ENCODE data around the gene ACP7. TPM values are rescaled to one million over a fixed set of nuclear protein-coding genes. Genes with fewer than 3 reads are reported as not detected.

ACP7 gene, protein sequence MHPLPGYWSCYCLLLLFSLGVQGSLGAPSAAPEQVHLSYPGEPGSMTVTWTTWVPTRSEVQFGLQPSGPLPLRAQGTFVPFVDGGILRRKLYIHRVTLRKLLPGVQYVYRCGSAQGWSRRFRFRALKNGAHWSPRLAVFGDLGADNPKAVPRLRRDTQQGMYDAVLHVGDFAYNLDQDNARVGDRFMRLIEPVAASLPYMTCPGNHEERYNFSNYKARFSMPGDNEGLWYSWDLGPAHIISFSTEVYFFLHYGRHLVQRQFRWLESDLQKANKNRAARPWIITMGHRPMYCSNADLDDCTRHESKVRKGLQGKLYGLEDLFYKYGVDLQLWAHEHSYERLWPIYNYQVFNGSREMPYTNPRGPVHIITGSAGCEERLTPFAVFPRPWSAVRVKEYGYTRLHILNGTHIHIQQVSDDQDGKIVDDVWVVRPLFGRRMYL
- total RNA-seq (2014; rRNA removed; shearing (Covaris generic)) (not detected in 2 replicates), polyA plus RNA-seq (2016; fragmentation: Nextera tagmentation; extraction: Ambion mirVana) (0.30 and 0.47 TPM in 2 replicates)

DNA sequence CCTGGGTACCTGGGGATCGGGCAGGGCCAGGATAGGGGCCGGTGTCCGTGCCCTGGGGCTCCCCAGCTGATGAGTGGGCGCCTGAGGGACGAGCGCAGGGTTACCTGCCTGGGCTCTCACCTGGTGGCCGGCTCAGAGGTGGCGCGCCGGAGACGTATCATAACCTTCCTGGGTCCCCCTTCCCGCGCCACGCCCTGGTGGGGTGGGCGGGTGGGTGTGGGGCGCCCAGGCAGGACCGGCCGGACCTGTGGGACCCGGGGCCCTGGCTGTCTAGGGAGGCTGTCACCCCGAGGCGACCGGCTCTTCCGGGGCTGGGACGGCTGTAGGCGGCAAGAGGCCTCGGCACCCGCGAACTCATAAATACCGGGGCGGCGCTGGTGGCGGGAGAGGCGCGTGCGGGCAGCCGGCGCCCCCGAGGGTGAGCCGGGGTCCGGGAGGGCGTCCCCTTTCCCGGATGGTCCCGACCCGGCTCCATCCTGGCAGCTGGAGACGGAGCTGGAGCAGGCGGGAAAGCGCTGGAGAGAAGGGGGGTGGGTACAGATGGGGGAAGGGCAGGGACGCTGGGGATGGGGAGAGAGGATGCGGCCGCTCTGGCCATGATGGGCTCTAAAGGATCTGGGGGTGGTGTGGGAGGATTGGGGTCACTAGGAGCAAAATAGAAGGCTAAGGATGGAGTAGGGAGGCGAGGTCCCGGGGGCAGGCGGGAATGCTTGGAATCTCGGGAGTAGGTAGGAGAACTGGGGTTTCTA is at the start of gene ACP7:
Gene ACP7, plus strand, starts transcription at position 386 of the 749 bp plus-strand sequence. CDS start 902 bp downstream, outside the sequence.
- H3K4me1 ChIP-seq (ENCODE audit: insufficient read depth): peaks cover 10% of the 10 kb centered on the region; the same call in 1 of the 2 replicates
- peak; percentile 43 for DNase-seq
- H3K27me3 ChIP-seq (replicated peaks; ENCODE audit: insufficient read depth): peaks cover 5% of the 10 kb centered on the region
- TF ChIP-seq EZH2phosphoT487 (IDR thresholded peaks at IDR 0.05; ENCODE audit: insufficient read depth, low read depth): no peak
- TF ChIP-seq EZH2 (IDR thresholded peaks at IDR 0.05; ENCODE audit: insufficient read depth, poor library complexity, severe bottlenecking): no peak
- in situ Hi-C loops (cut with MboI): no loop called here
- no peak within 1 kb of the TSS for H3K27ac ChIP-seq
- H3F3A ChIP-seq (ENCODE audit: insufficient read depth): peaks cover 6% of the 10 kb centered on the region
- H3K9me2 ChIP-seq (ENCODE audit: insufficient read depth): no peaks in the 10 kb centered on the region
- H3K4me2 ChIP-seq (ENCODE audit: unreplicated experiment): peak within 1 kb of the TSS; percentile 70
- no peaks in the 10 kb centered on the region for H4K20me1 ChIP-seq (ENCODE audit: insufficient read depth)
- H3K36me3 ChIP-seq (ENCODE audit: low read depth): no peaks in the 10 kb centered on the region
- no peaks in the 10 kb centered on the region for H3K9me3 ChIP-seq (ENCODE audit: low read depth)
- H3K4me3 ChIP-seq: peak within 1 kb of the TSS; percentile 61
- 5 to 6% methylated on average over 43 to 44 of the region's 54 CpGs for WGBS, 2 experiments (ENCODE audit: low coverage in 1 of 2, low lambda C conversion rate in 2 of 2, missing lambda C conversion rate in 2 of 2)
- peak within 1 kb of the TSS; percentile 76 for H2AFZ ChIP-seq
- no peaks in the 10 kb centered on the region for H3K79me2 ChIP-seq (ENCODE audit: insufficient read depth)
- H3K9ac ChIP-seq: peak within 1 kb of the TSS; percentile 54; the same call in 1 of the 2 replicates

DNA sequence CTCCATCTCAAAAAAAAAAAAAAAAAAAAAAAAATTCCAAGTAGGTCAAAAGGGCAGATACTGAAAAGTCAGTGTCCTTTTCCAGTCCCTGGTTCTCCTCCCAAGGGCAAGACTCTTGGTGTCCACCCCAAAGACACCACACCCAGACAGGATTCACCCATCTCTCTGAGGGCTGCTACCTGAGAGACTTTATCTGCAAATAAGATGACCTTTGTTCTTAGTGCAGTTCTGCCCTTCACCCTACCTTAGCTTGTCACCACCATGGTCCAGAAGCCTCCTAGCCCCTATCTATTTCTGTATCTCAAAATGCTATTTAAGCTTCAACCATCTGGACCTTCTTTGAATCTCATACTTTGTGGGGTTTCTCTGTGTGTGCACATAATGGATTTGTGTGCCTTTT is 47.6 kb upstream of the ACP7 start:
- DNase-seq: no peak
- Histone ChIP-seq H3K27ac (no peak overlapping the region), H3K36me3 (ENCODE audit: low read depth) (no peaks in the 10 kb centered on the region), H3K4me2 (ENCODE audit: unreplicated experiment) (no peak overlapping the region), H3K4me1 (ENCODE audit: insufficient read depth) (no peaks in the 10 kb centered on the region), H4K20me1 (ENCODE audit: insufficient read depth) (no peaks in the 10 kb centered on the region), H2AFZ (no peak overlapping the region), H3F3A (ENCODE audit: insufficient read depth) (no peaks in the 10 kb centered on the region), H3K9me3 (ENCODE audit: low read depth) (no peaks in the 10 kb centered on the region), H3K79me2 (ENCODE audit: insufficient read depth) (no peaks in the 10 kb centered on the region), H3K27me3 (replicated peaks; ENCODE audit: insufficient read depth) (peaks cover 3% of the 10 kb centered on the region; the same call in 1 of the 2 replicates), H3K9ac (no peak overlapping the region), H3K9me2 (ENCODE audit: insufficient read depth) (no peaks in the 10 kb centered on the region), H3K4me3 (no peak overlapping the region)
- TF ChIP-seq EZH2phosphoT487 (IDR thresholded peaks at IDR 0.05; ENCODE audit: insufficient read depth, low read depth): no peak
- TF ChIP-seq EZH2 (IDR thresholded peaks at IDR 0.05; ENCODE audit: insufficient read depth, poor library complexity, severe bottlenecking): no peak
- in situ Hi-C loops (cut with MboI): no loop called here

DNA sequence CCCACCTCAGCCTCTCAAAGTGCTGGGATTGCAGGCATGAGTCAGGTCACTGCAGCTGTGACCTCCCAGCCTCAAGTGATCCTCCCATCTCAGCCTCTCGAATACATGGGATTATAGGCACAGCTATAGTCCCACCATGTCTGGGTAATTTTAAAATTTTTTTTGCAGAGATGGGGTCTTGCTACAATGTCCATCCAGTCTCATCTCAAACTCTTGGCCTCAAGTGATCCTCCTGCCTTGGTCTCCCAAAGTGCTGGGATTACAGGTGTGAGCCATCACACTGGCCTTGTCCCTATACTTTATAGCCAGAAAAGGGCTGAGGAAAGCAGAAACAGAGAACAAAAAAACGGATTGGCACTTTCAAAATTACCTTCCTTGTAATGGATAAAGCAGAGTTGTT is 47.0 kb upstream of the ACP7 start:
- in situ Hi-C loops (cut with MboI): no loop called here

DNA sequence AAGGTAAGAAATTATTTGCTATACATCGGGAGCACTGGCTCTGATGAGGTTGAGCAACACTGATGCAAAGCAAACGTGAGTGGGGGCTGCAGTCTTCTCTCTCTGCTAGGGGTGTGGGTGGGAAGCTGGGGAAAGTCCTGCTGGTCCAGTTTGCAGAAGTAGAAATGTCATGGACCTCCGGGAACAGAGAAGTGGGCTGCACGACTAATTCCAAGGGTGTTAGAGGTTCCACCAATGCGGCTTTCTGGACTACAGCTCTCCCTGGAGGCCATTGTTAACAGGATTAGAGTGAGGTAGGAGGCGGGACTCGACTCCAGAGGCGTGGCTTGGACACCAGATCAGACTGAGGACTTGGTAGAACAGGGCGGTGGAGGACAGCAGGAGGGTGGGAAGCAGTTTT is 46.1 kb upstream of the ACP7 start:
- peak overlapping the region; percentile 28 for H3K4me2 ChIP-seq (ENCODE audit: unreplicated experiment)
- no peaks in the 10 kb centered on the region for H4K20me1 ChIP-seq (ENCODE audit: insufficient read depth)
- H3K27ac ChIP-seq: no peak overlapping the region
- no peaks in the 10 kb centered on the region for H3K36me3 ChIP-seq (ENCODE audit: low read depth)
- DNase-seq: peak; percentile 75
- H3K9me3 ChIP-seq (ENCODE audit: low read depth): no peaks in the 10 kb centered on the region
- no peaks in the 10 kb centered on the region for H3F3A ChIP-seq (ENCODE audit: insufficient read depth)
- H3K9ac ChIP-seq: no peak overlapping the region
- peak overlapping the region; percentile 64; the same call in 1 of the 2 replicates for H2AFZ ChIP-seq
- H3K9me2 ChIP-seq (ENCODE audit: insufficient read depth): no peaks in the 10 kb centered on the region
- H3K27me3 ChIP-seq (replicated peaks; ENCODE audit: insufficient read depth): peaks cover 3% of the 10 kb centered on the region; the same call in 1 of the 2 replicates
- no peak overlapping the region for H3K4me3 ChIP-seq
- no peaks in the 10 kb centered on the region for H3K79me2 ChIP-seq (ENCODE audit: insufficient read depth)
- in situ Hi-C loops (cut with MboI): no loop called here
- WGBS, 2 experiments (ENCODE audit: low coverage in 1 of 2, low lambda C conversion rate in 2 of 2, missing lambda C conversion rate in 2 of 2): 13 to 14% methylated on average over 9 of the region's 9 CpGs
- no peaks in the 10 kb centered on the region for H3K4me1 ChIP-seq (ENCODE audit: insufficient read depth)
- TF ChIP-seq EZH2 (IDR thresholded peaks at IDR 0.05; ENCODE audit: insufficient read depth, poor library complexity, severe bottlenecking): no peak
- no peak for TF ChIP-seq EZH2phosphoT487 (IDR thresholded peaks at IDR 0.05; ENCODE audit: insufficient read depth, low read depth)

More for the DNA sequence above, 47.0 kb upstream of the ACP7 start:
- no peak overlapping the region for H3K9ac ChIP-seq
- H4K20me1 ChIP-seq (ENCODE audit: insufficient read depth): no peaks in the 10 kb centered on the region
- no peaks in the 10 kb centered on the region for H3K9me2 ChIP-seq (ENCODE audit: insufficient read depth)
- no peaks in the 10 kb centered on the region for H3K4me1 ChIP-seq (ENCODE audit: insufficient read depth)
- no peaks in the 10 kb centered on the region for H3F3A ChIP-seq (ENCODE audit: insufficient read depth)
- TF ChIP-seq EZH2phosphoT487 (IDR thresholded peaks at IDR 0.05; ENCODE audit: insufficient read depth, low read depth) (no peak), EZH2 (IDR thresholded peaks at IDR 0.05; ENCODE audit: insufficient read depth, poor library complexity, severe bottlenecking) (no peak)
- no peak overlapping the region for H3K4me2 ChIP-seq (ENCODE audit: unreplicated experiment)
- H3K4me3 ChIP-seq: no peak overlapping the region
- H3K9me3 ChIP-seq (ENCODE audit: low read depth): no peaks in the 10 kb centered on the region
- 8 to 28% methylated on average over 2 of the region's 2 CpGs for WGBS, 2 experiments (ENCODE audit: low coverage in 1 of 2, low lambda C conversion rate in 2 of 2, missing lambda C conversion rate in 2 of 2)
- peaks cover 3% of the 10 kb centered on the region; the same call in 1 of the 2 replicates for H3K27me3 ChIP-seq (replicated peaks; ENCODE audit: insufficient read depth)
- no peak for DNase-seq
- H3K27ac ChIP-seq: no peak overlapping the region
- no peaks in the 10 kb centered on the region for H3K79me2 ChIP-seq (ENCODE audit: insufficient read depth)
- no peak overlapping the region for H2AFZ ChIP-seq
- no peaks in the 10 kb centered on the region for H3K36me3 ChIP-seq (ENCODE audit: low read depth)

All from GM23248 (cell line).